PFSK-1 (cell line): ENCODE measurements around the gene RBM20.

ENCODE experiments used
- FOXP2 ChIP-seq: optimal IDR thresholded peaks from 2 replicates; pipeline ENCODE3; 2011; ENCODE audit warnings: borderline replicate concordance, control low read depth, inconsistent platforms; ENCODE audit not compliant: insufficient read depth; ENCODE audit errors: extremely low read length, extremely low read depth
- POLR2AphosphoS5 ChIP-seq: IDR thresholded peaks from 2 replicates; pipeline ENCODE4 v1.6.1; 2012; ENCODE audit warnings: low read depth, mild to moderate bottlenecking, control low read depth, low read length, moderate library complexity
- REST ChIP-seq, 2 experiments: IDR thresholded peaks; 2 replicates each; pipeline versions ENCODE4 v1.6.1 to v1.8.0; 2011 to 2012; ENCODE audit warnings: low read depth in 2 of 2, low read length in 2 of 2, control low read depth in 1 of 2, inconsistent platforms in 1 of 2, mild to moderate bottlenecking in 1 of 2, moderate library complexity in 1 of 2; ENCODE audit not compliant: insufficient read depth in 1 of 2
- SIN3A ChIP-seq: IDR thresholded peaks from 2 replicates; pipeline ENCODE4 v1.6.1; 2012; ENCODE audit warnings: mild to moderate bottlenecking, low read length, moderate library complexity, borderline replicate concordance; ENCODE audit not compliant: insufficient read depth
- TAF1 ChIP-seq: IDR thresholded peaks from 2 replicates; pipeline ENCODE4 v1.6.1; 2012; ENCODE audit warnings: low read length, control low read depth, borderline replicate concordance; ENCODE audit not compliant: insufficient read depth

RBM20 gene

DNA sequence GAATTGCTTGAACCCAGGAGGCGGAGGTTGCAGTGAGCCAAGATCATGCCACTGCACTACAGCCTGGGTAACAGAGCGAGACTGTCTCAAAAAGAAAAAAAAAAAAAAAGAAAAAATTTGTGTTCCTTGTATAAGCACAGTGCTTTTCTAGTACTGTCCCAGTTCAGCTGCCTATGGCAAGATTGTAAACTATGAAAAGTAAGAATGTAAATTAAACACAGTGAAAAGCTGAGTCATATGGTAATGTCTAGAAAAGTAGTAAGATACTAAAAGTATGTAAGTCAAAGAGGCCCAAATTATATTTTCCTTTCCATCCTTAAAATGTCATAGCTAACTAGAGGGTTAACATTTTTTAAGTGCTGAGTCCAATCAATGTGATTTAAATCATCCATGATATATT lies 42.8 kb downstream of the RBM20 start:
- no peak for TF ChIP-seq TAF1
- no peak for TF ChIP-seq POLR2AphosphoS5
- TF ChIP-seq SIN3A, result no peak
- TF ChIP-seq FOXP2, result no peak
- TF ChIP-seq REST (IDR thresholded peaks at IDR 0.05; ENCODE audit: insufficient read depth in 1 of 2, low read depth in 2 of 2, low read length in 2 of 2), result no peak

- TF ChIP-seq TAF1 (no peak), REST (IDR thresholded peaks at IDR 0.05; ENCODE audit: insufficient read depth in 1 of 2, low read depth in 2 of 2, low read length in 2 of 2) (no peak), FOXP2 (no peak), POLR2AphosphoS5 (no peak), SIN3A (no peak)
Observed at GRCh38 chr10:110687400-110687799, 43.3 kb downstream of the RBM20 start.

GRCh38 chr10:110691139-110691538 lies 47.0 kb downstream of the RBM20 start:
- no peak for TF ChIP-seq FOXP2
- no peak for TF ChIP-seq SIN3A
- TF ChIP-seq REST (IDR thresholded peaks at IDR 0.05; ENCODE audit: insufficient read depth in 1 of 2, low read depth in 2 of 2, low read length in 2 of 2), result no peak
- TF ChIP-seq TAF1, result no peak
- TF ChIP-seq POLR2AphosphoS5, result no peak

GRCh38 chr10:110694263-110694662 lies 50.1 kb downstream of the RBM20 start:
- no peak for TF ChIP-seq FOXP2
- TF ChIP-seq SIN3A, result no peak
- no peak for TF ChIP-seq REST (IDR thresholded peaks at IDR 0.05; ENCODE audit: insufficient read depth in 1 of 2, low read depth in 2 of 2, low read length in 2 of 2)
- TF ChIP-seq POLR2AphosphoS5, result no peak
- TF ChIP-seq TAF1, result no peak
